HepG2 (cell line): ENCODE results near the gene HMGN4. TPM values are rescaled to one million over a fixed set of nuclear protein-coding genes. Genes with fewer than 3 reads are reported as not detected.
A peak's percentile ranks its signal among the peaks of the same experiment; 100 is the strongest.

Experiments used
- DRAP1 ChIP-seq: IDR thresholded peaks from 2 replicates; pipeline ENCODE4 v1.6.1; 2016; ENCODE audit warnings: missing genetic modification reagents, missing compliant biosample characterization
- FOXC1 ChIP-seq: sonication (generic); formaldehyde crosslinking; IDR thresholded peaks from 2 replicates; pipeline ENCODE4 v1.8.0; 2022; ENCODE audit warnings: mild to moderate bottlenecking, missing genetic modification reagents, borderline replicate concordance
- GTF3A ChIP-seq: sonication (generic); formaldehyde crosslinking; conservative IDR thresholded peaks from 2 replicates; pipeline ENCODE4 v1.4.0; 2020; ENCODE audit warnings: mild to moderate bottlenecking, missing genetic modification reagents
- HES4 ChIP-seq: sonication (generic); formaldehyde crosslinking; IDR thresholded peaks from 2 replicates; pipeline ENCODE4 v1.9.0; 2021; ENCODE audit warnings: mild to moderate bottlenecking, missing genetic modification reagents, borderline replicate concordance
- PHF21A ChIP-seq: sonication (generic); formaldehyde crosslinking; IDR thresholded peaks from 2 replicates; pipeline ENCODE4 v1.5.0; 2020; ENCODE audit warnings: mild to moderate bottlenecking, missing genetic modification reagents
- SNRNP70 ChIP-seq: fragments of 200-400 bp; formaldehyde crosslinking; IDR thresholded peaks from 2 replicates; pipeline ENCODE4 v1.6.1; 2017; ENCODE audit warnings: mild to moderate bottlenecking, low read depth, low read length, moderate library complexity
- STAG1 ChIP-seq: sonication (generic); formaldehyde crosslinking; IDR thresholded peaks from 2 replicates; pipeline ENCODE4 v1.4.0; 2020; ENCODE audit warnings: missing genetic modification reagents
- TFDP2 ChIP-seq: sonication (generic); formaldehyde crosslinking; IDR thresholded peaks from 2 replicates; pipeline ENCODE4 v1.4.0; 2020; ENCODE audit warnings: missing genetic modification reagents
- ZNF234 ChIP-seq: sonication (generic); formaldehyde crosslinking; conservative IDR thresholded peaks from 2 replicates; pipeline ENCODE4 v1.5.1; 2020; ENCODE audit warnings: mild to moderate bottlenecking, missing genetic modification reagents
- ZNF333 ChIP-seq: sonication (generic); formaldehyde crosslinking; IDR thresholded peaks from 2 replicates; pipeline ENCODE4 v1.4.0; 2020; ENCODE audit warnings: mild to moderate bottlenecking, missing genetic modification reagents, borderline replicate concordance
- ZNF484 ChIP-seq: sonication (generic); formaldehyde crosslinking; IDR thresholded peaks from 2 replicates; pipeline ENCODE4 v1.5.1; 2020; ENCODE audit warnings: mild to moderate bottlenecking, low read depth, missing genetic modification reagents, borderline replicate concordance
- ZNF609 ChIP-seq: sonication (generic); formaldehyde crosslinking; IDR thresholded peaks from 2 replicates; pipeline ENCODE4 v1.4.0; 2020; ENCODE audit warnings: mild to moderate bottlenecking, missing genetic modification reagents, borderline replicate concordance
- ZNF737 ChIP-seq: sonication (generic); formaldehyde crosslinking; IDR thresholded peaks from 2 replicates; pipeline ENCODE4 v1.5.0; 2020; ENCODE audit warnings: missing genetic modification reagents, mild to moderate bottlenecking, borderline replicate concordance
- ZSCAN12 ChIP-seq: sonication (generic); formaldehyde crosslinking; IDR thresholded peaks from 2 replicates; pipeline ENCODE4 v1.9.0; 2021; ENCODE audit warnings: mild to moderate bottlenecking, missing genetic modification reagents
- polyA plus RNA-seq, 8 experiments: library from polyadenylated mRNA; depleted of rRNA in 3 of 8; stranded (reverse) in 7 of 8; unstranded in 1 of 8; fragments of >200 nt; fragmentation: Illumina TruSeq in 4 of 8; extraction: Trizol in 4 of 8; gene quantifications; 2 replicates each; pipeline versions ENCODE4 v1.2.1 to v1.2.3, GENCODE V29; 2011 to 2016; ENCODE audit warnings: low read depth in 4 of 8, missing spikeins in 1 of 8, mixed read lengths in 1 of 8; ENCODE audit not compliant: insufficient read depth in 1 of 8
- total RNA-seq, 5 experiments: library from RNA; depleted of rRNA; stranded (reverse); fragments of >200 nt; fragmentation: Illumina TruSeq; extraction: Trizol; gene quantifications; 2 replicates each; pipeline ENCODE4 v1.2.3, GENCODE V29; 2016; ENCODE audit warnings: low read depth in 1 of 5
- TF ChIP-seq, protein P1 (sequence below): sonication (generic); formaldehyde crosslinking; IDR thresholded peaks from 2 replicates; pipeline ENCODE4 v1.5.1; 2020; ENCODE audit warnings: mild to moderate bottlenecking, missing genetic modification reagents, moderate library complexity
- TF ChIP-seq, protein P2 (sequence below): sonication (generic); formaldehyde crosslinking; IDR thresholded peaks from 2 replicates; pipeline ENCODE4 v1.4.0; 2020; ENCODE audit warnings: missing genetic modification reagents

Gene HMGN4
- total and polyA plus RNA-seq, 2 of the 13 experiments (the other 11 are each of a cell fraction or from before 2014, with no cell fraction given) = 39.9 to 52.1 TPM

GRCh38 chr6:26595669-26596269 lies 57.6 kb downstream of the HMGN4 start (continued):
- TF ChIP-seq, protein P1, sequence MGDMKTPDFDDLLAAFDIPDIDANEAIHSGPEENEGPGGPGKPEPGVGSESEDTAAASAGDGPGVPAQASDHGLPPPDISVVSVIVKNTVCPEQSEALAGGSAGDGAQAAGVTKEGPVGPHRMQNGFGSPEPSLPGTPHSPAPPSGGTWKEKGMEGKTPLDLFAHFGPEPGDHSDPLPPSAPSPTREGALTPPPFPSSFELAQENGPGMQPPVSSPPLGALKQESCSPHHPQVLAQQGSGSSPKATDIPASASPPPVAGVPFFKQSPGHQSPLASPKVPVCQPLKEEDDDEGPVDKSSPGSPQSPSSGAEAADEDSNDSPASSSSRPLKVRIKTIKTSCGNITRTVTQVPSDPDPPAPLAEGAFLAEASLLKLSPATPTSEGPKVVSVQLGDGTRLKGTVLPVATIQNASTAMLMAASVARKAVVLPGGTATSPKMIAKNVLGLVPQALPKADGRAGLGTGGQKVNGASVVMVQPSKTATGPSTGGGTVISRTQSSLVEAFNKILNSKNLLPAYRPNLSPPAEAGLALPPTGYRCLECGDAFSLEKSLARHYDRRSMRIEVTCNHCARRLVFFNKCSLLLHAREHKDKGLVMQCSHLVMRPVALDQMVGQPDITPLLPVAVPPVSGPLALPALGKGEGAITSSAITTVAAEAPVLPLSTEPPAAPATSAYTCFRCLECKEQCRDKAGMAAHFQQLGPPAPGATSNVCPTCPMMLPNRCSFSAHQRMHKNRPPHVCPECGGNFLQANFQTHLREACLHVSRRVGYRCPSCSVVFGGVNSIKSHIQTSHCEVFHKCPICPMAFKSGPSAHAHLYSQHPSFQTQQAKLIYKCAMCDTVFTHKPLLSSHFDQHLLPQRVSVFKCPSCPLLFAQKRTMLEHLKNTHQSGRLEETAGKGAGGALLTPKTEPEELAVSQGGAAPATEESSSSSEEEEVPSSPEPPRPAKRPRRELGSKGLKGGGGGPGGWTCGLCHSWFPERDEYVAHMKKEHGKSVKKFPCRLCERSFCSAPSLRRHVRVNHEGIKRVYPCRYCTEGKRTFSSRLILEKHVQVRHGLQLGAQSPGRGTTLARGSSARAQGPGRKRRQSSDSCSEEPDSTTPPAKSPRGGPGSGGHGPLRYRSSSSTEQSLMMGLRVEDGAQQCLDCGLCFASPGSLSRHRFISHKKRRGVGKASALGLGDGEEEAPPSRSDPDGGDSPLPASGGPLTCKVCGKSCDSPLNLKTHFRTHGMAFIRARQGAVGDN (CRISPR knock-in tag) = peak; percentile 86
- TF ChIP-seq ZNF333 = peak; percentile 74; the same call in 1 of the 2 replicates
- TF ChIP-seq, protein P2, sequence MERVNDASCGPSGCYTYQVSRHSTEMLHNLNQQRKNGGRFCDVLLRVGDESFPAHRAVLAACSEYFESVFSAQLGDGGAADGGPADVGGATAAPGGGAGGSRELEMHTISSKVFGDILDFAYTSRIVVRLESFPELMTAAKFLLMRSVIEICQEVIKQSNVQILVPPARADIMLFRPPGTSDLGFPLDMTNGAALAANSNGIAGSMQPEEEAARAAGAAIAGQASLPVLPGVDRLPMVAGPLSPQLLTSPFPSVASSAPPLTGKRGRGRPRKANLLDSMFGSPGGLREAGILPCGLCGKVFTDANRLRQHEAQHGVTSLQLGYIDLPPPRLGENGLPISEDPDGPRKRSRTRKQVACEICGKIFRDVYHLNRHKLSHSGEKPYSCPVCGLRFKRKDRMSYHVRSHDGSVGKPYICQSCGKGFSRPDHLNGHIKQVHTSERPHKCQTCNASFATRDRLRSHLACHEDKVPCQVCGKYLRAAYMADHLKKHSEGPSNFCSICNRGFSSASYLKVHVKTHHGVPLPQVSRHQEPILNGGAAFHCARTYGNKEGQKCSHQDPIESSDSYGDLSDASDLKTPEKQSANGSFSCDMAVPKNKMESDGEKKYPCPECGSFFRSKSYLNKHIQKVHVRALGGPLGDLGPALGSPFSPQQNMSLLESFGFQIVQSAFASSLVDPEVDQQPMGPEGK (CRISPR knock-in tag) = peak; percentile 45; the same call in 1 of the 2 replicates
- no peak for TF ChIP-seq ZNF737 (CRISPR knock-in tag)
- no peak for TF ChIP-seq ZSCAN12
- no peak for TF ChIP-seq FOXC1 (CRISPR knock-in tag)
- peak; percentile 58; the same call in 1 of the 2 replicates for TF ChIP-seq ZNF609
- TF ChIP-seq TFDP2 (CRISPR knock-in tag) = peak; percentile 89
- no peak for TF ChIP-seq SNRNP70
- TF ChIP-seq GTF3A = no peak; the same call in 1 of the 2 replicates
- TF ChIP-seq ZNF234 (CRISPR knock-in tag) = no peak
- no peak for TF ChIP-seq ZNF484 (CRISPR knock-in tag)
- TF ChIP-seq PHF21A (CRISPR knock-in tag) = peak; percentile 67; the same call in 1 of the 2 replicates
- TF ChIP-seq HES4 = 0 out of 2 replicates have a peak, but pooled peaks have one; percentile 54
- TF ChIP-seq DRAP1 (CRISPR knock-in tag) = peak; percentile 47; the same call in 1 of the 2 replicates
- peak; percentile 92 for TF ChIP-seq STAG1
